ENCODE data around the gene CEACAM19. TPM values are rescaled to one million over a fixed set of nuclear protein-coding genes. Genes with fewer than 3 reads are reported as not detected.

The CEACAM19 gene
- total RNA-seq, 1 donor from 2014 or later: 7.7 TPM

- DNase-seq (no peak), ATAC-seq (no peak)
- intact Hi-C loops (cut with DNase I): no loop called here
- Histone ChIP-seq H3K27ac (peak overlapping the region; percentile 73), H3K27me3 (ENCODE audit: low read depth) (no peaks in the 10 kb centered on the region), H3K9me3 (no peaks in the 10 kb centered on the region), H3K36me3 (no peaks in the 10 kb centered on the region), H3K4me3 (no peak overlapping the region), H3K4me1 (peaks cover 57% of the 10 kb centered on the region)
- TF ChIP-seq CTCF (IDR thresholded peaks at IDR 0.05): peak; percentile 22
Measured at GRCh38 chr19:44694184-44694579, 22.9 kb downstream of the CEACAM19 start.

- ATAC-seq (peak; percentile 24 to 61), DNase-seq (no peak)
- H3K9me3 ChIP-seq: no peaks in the 10 kb centered on the region
- H3K27me3 ChIP-seq (ENCODE audit: low read depth): no peaks in the 10 kb centered on the region
- H3K4me3 ChIP-seq: no peak overlapping the region
- peak overlapping the region; percentile 10 for H3K27ac ChIP-seq
- intact Hi-C loops (cut with DNase I): no loop called here
- no peaks in the 10 kb centered on the region for H3K36me3 ChIP-seq
- peaks cover 35% of the 10 kb centered on the region for H3K4me1 ChIP-seq
- no peak for TF ChIP-seq CTCF (IDR thresholded peaks at IDR 0.05)
Measured at GRCh38 chr19:44696939-44697669, 25.8 kb downstream of the CEACAM19 start.

GRCh38 chr19:44697670-44698034, 26.4 kb downstream of the CEACAM19 start:
- Histone ChIP-seq H3K27me3 (ENCODE audit: low read depth) (peaks cover 2% of the 10 kb centered on the region), H3K4me3 (no peak overlapping the region), H3K9me3 (no peaks in the 10 kb centered on the region), H3K4me1 (peaks cover 29% of the 10 kb centered on the region), H3K27ac (peak overlapping the region; percentile 10), H3K36me3 (no peaks in the 10 kb centered on the region)
- ATAC-seq (no peak), DNase-seq (no peak)
- no peak for TF ChIP-seq CTCF (IDR thresholded peaks at IDR 0.05)
- intact Hi-C loops (cut with DNase I): no loop called here

- H3K27ac ChIP-seq: no peak within 1 kb of the TSS
- no peak for DNase-seq
- intact Hi-C loops (cut with DNase I): no loop called here
- ATAC-seq: no peak
- peaks cover 5% of the 10 kb centered on the region for H3K27me3 ChIP-seq (ENCODE audit: low read depth)
- TF ChIP-seq CTCF (IDR thresholded peaks at IDR 0.05): no peak
- H3K9me3 ChIP-seq: no peaks in the 10 kb centered on the region
- no peaks in the 10 kb centered on the region for H3K36me3 ChIP-seq
- peaks cover 25% of the 10 kb centered on the region for H3K4me1 ChIP-seq
- H3K4me3 ChIP-seq: no peak within 1 kb of the TSS
Measured at GRCh38 chr19:44698492-44699201, 27.4 kb downstream of the CEACAM19 start, which contains the start of gene CEACAM16. CEACAM16 (plus strand) TSS chr19:44699151; CDS start chr19:44701457, 2,306 bp downstream.

GRCh38 chr19:44700547-44700946, 29.3 kb downstream of the CEACAM19 start:
- peaks cover 5% of the 10 kb centered on the region for H3K27me3 ChIP-seq (ENCODE audit: low read depth)
- no peak overlapping the region for H3K27ac ChIP-seq
- H3K4me3 ChIP-seq: no peak overlapping the region
- H3K9me3 ChIP-seq: no peaks in the 10 kb centered on the region
- DNase-seq (no peak), ATAC-seq (no peak)
- no peak for TF ChIP-seq CTCF (IDR thresholded peaks at IDR 0.05)
- intact Hi-C loops (cut with DNase I): no loop called here
- H3K4me1 ChIP-seq: peaks cover 13% of the 10 kb centered on the region
- no peaks in the 10 kb centered on the region for H3K36me3 ChIP-seq

All from lower lobe of right lung (tissue), 2 donors.